T-cell (primary cell): ENCODE measurements around the gene PITPNM2. TPM values are rescaled to one million over a fixed set of nuclear protein-coding genes. Genes with fewer than 3 reads are reported as not detected.

Experiments
- ATAC-seq, 4 experiments: fragments of 200-7000 bp in 3 of 4; fragments of 150-1000 bp in 1 of 4; cut with Tn5 transposase; replicated peaks in 1 of 4; 1 replicate in 3 of 4; 2 replicates in 1 of 4; pipeline ENCODE4 v1.10.0; 2021; ENCODE audit warnings: moderate library complexity in 3 of 4, mild to moderate bottlenecking in 2 of 4, moderate number of reproducible peaks in 1 of 4
- CTCF ChIA-PET, 2 donors: fragments of 300-600 bp; sonication (Branson Sonifier 250); formaldehyde crosslinking; loops; one replicate each; lab custom pipeline; 2022; ENCODE audit warnings: antibody characterized with exemption in 2 of 2; lab: Charles Lee
- POLR2A ChIA-PET, 2 donors: fragments of 300-600 bp; sonication (Branson Sonifier 250); formaldehyde crosslinking; loops; one replicate each; lab custom pipeline; 2022; ENCODE audit warnings: antibody characterized with exemption in 2 of 2; lab: Charles Lee
- DNase-seq, 35 experiments: peaks; one replicate each; pipeline versions ENCODE4 v3.0.0 to v3.0.0-alpha.2; 2013 to 2023
- H3K27ac ChIP-seq: one replicate; pipeline ENCODE4 v1.5.1; 2013; ENCODE audit warnings: low read length
- H3K27me3 ChIP-seq, 2 experiments: replicated peaks in 1 of 2; 1 replicate in 1 of 2; 2 replicates in 1 of 2; pipeline versions ENCODE4 v1.6.1 to v1.7.0; 2013; ENCODE audit warnings: low read length in 1 of 2, mixed read lengths in 1 of 2; ENCODE audit not compliant: control insufficient read depth in 2 of 2, insufficient read depth in 2 of 2; ENCODE audit errors: extremely low read depth in 1 of 2
- H3K36me3 ChIP-seq, 2 donors: 1 replicate in 1 of 2; 2 replicates in 1 of 2; pipeline versions ENCODE4 v1.6.1 to v1.7.0; 2013; ENCODE audit warnings: low read length in 1 of 2; ENCODE audit not compliant: control insufficient read depth in 2 of 2, insufficient read depth in 1 of 2; ENCODE audit errors: extremely low read depth in 1 of 2
- H3K4me1 ChIP-seq, 2 experiments: 1 replicate in 1 of 2; 2 replicates in 1 of 2; pipeline versions ENCODE4 v1.6.1 to v1.7.0; 2013; ENCODE audit warnings: low read length in 2 of 2, mixed read lengths in 1 of 2; ENCODE audit not compliant: insufficient read depth in 2 of 2, control insufficient read depth in 1 of 2; ENCODE audit errors: extremely low read depth in 1 of 2
- H3K4me3 ChIP-seq, 2 donors: 1 replicate in 1 of 2; 2 replicates in 1 of 2; pipeline versions ENCODE4 v1.5.1 to v1.7.0; 2013; ENCODE audit warnings: mild to moderate bottlenecking in 2 of 2, low read length in 1 of 2, moderate library complexity in 1 of 2; ENCODE audit not compliant: control insufficient read depth in 1 of 2; ENCODE audit errors: extremely low read depth in 1 of 2
- H3K9me3 ChIP-seq: 2 replicates; pipeline ENCODE4 v1.7.0; 2013
- H3K27ac Mint-ChIP-seq, 2 donors: one replicate each; pipeline ENCODE4 v1.8.0; 2020 to 2021; ENCODE audit warnings: mild to moderate bottlenecking in 2 of 2, mixed read lengths in 2 of 2
- H3K27me3 Mint-ChIP-seq, 2 donors: one replicate each; pipeline ENCODE4 v1.8.0; 2021 to 2022; ENCODE audit warnings: mixed read lengths in 2 of 2
- H3K36me3 Mint-ChIP-seq: one replicate; pipeline ENCODE4 v1.8.0; 2021; ENCODE audit warnings: mixed read lengths
- H3K4me1 Mint-ChIP-seq, 3 donors: one replicate each; pipeline ENCODE4 v1.8.0; 2020 to 2022; ENCODE audit warnings: mixed read lengths in 3 of 3, mild to moderate bottlenecking in 1 of 3
- H3K4me3 Mint-ChIP-seq, 3 donors: one replicate each; pipeline ENCODE4 v1.8.0; 2020 to 2022; ENCODE audit warnings: mild to moderate bottlenecking in 3 of 3, mixed read lengths in 3 of 3, moderate library complexity in 3 of 3
- H3K9me3 Mint-ChIP-seq, 3 donors: one replicate each; pipeline ENCODE4 v1.8.0; 2020 to 2022; ENCODE audit warnings: mixed read lengths in 3 of 3
- WGBS: methylation state at CpG from one replicate; pipeline ENCODE4 v1.1.5; 2013; ENCODE audit warnings: missing lambda C conversion rate; ENCODE audit not compliant: insufficient coverage; 5-methylcytosine and 5-hydroxymethylcytosine counted together
- total RNA-seq, 35 experiments: library from RNA in 6 of 35; stranded (reverse) in 6 of 35; fragments of 120-200 nt in 1 of 35; gene quantifications; one replicate each; pipeline versions ENCODE4 v1.2.1 to v1.2.4 and lab custom pipeline; 2013 to 2026

Gene PITPNM2
- total RNA-seq, 5 donors from 2014 or later (not counting 1 experiment from before 2014, with no cell fraction given): 32.0 to 56.5 (median 34.8) TPM

GRCh38 chr12:123167329-123167728 is 16.4 kb upstream of the PITPNM2 start:
- no CpG with 5 or more reads among the region's 2 CpGs for WGBS
- no peaks in the 10 kb centered on the region for H3K4me1 ChIP-seq
- Mint-ChIP-seq H3K4me1 (peaks cover 0 to 4% (median 0%) of the 10 kb centered on the region in 3 donors), H3K4me3 (no peak overlapping the region), H3K27me3 (no peaks in the 10 kb centered on the region), H3K36me3 (peaks cover 41% of the 10 kb centered on the region), H3K27ac (no peak overlapping the region), H3K9me3 (no peaks in the 10 kb centered on the region)
- H3K27ac ChIP-seq: no peak overlapping the region
- H3K36me3 ChIP-seq: peaks cover 3 to 46% of the 10 kb centered on the region in 2 donors
- DNase-seq (no peak), ATAC-seq (no peak)
- H3K27me3 ChIP-seq: no peaks in the 10 kb centered on the region
- CTCF ChIA-PET: no interaction called here
- no peak overlapping the region for H3K4me3 ChIP-seq
- H3K9me3 ChIP-seq: no peaks in the 10 kb centered on the region
- POLR2A ChIA-PET: no interaction called here

DNA sequence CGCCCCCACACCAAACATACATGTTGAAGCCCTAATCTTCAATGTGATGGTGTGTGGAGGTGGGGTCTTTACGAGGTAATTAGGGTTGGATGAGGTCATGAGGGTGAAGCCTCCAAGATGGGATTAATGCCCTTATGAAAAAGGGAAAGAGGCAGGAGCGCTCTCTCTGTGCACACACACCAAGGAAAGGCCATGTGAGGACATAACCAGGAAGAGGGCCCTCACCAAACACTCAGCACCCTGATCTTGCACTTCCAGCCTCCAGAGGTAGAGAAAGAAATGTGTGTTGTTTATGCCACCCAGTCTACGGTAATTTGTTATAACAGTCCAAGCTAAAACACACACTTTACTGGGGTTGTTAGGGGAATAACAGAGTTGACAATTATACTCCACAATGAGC is 14.6 kb upstream of the PITPNM2 start:
- H3K27me3 ChIP-seq: no peaks in the 10 kb centered on the region
- no peak overlapping the region for H3K4me3 ChIP-seq
- CTCF ChIA-PET: interaction anchor here in 1 of 2 donors (0.7 to 1.3 kb wide), 2 partner anchors 72 to 681 kb away, joined by 3 to 4 read pairs; no protein-coding TSS in a partner anchor
- Mint-ChIP-seq H3K4me1 (peaks cover 0 to 4% (median 0%) of the 10 kb centered on the region in 3 donors), H3K27ac (no peak overlapping the region), H3K4me3 (no peak overlapping the region), H3K36me3 (peaks cover 41% of the 10 kb centered on the region), H3K27me3 (no peaks in the 10 kb centered on the region), H3K9me3 (no peaks in the 10 kb centered on the region)
- no peaks in the 10 kb centered on the region for H3K9me3 ChIP-seq
- H3K36me3 ChIP-seq: peaks cover 3 to 49% of the 10 kb centered on the region in 2 donors
- ATAC-seq: no peak
- POLR2A ChIA-PET: no interaction called here
- no peak overlapping the region for H3K27ac ChIP-seq
- no peak for DNase-seq
- WGBS: no CpG with 5 or more reads among the region's 4 CpGs
- no peaks in the 10 kb centered on the region for H3K4me1 ChIP-seq

- no peak for DNase-seq
- no peaks in the 10 kb centered on the region for H3K4me1 ChIP-seq
- Mint-ChIP-seq H3K27ac (no peak overlapping the region), H3K9me3 (no peaks in the 10 kb centered on the region), H3K4me1 (peaks cover 0 to 4% (median 0%) of the 10 kb centered on the region in 3 donors), H3K36me3 (peaks cover 43% of the 10 kb centered on the region), H3K27me3 (no peaks in the 10 kb centered on the region), H3K4me3 (no peak overlapping the region)
- no peak for ATAC-seq
- peaks cover 3 to 54% of the 10 kb centered on the region in 2 donors for H3K36me3 ChIP-seq
- H3K4me3 ChIP-seq: no peak overlapping the region
- WGBS: 96% methylated on average over 5 of the region's 9 CpGs
- POLR2A ChIA-PET: no interaction called here
- H3K27ac ChIP-seq: no peak overlapping the region
- H3K9me3 ChIP-seq: no peaks in the 10 kb centered on the region
- no peaks in the 10 kb centered on the region for H3K27me3 ChIP-seq
- CTCF ChIA-PET: interaction anchor here (0.6 to 1.3 kb wide), 4 partner anchors 10 to 735 kb away, joined by 3 to 6 read pairs (median 4); no protein-coding TSS in a partner anchor
These were observed 13.9 kb upstream of the PITPNM2 start for GRCh38 chr12:123164710-123165261.

DNA sequence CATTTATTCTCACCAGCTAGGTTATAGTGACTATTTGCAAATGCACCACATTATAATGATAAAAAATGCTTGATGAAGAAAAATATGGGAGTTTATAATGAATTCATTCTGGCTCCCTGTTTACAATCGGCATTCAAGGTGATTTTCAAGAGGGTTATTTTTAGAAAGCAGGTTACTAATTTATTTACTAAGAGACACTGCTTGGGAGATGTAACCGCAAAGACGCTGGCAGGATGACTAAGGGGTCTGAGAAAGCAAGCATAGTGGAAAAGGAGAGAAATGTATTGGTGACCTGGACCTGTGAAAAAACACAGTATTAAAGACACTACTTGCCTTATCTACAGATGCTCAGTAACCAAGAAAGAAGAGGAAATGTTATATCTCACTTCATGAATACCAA is 13.3 kb upstream of the PITPNM2 start:
- ChIA-PET CTCF (no interaction called here), POLR2A (no interaction called here)
- Mint-ChIP-seq H3K9me3 (no peaks in the 10 kb centered on the region), H3K27me3 (no peaks in the 10 kb centered on the region), H3K36me3 (peaks cover 43% of the 10 kb centered on the region), H3K4me1 (peaks cover 0 to 4% (median 0%) of the 10 kb centered on the region in 3 donors), H3K27ac (no peak overlapping the region), H3K4me3 (no peak overlapping the region)
- Histone ChIP-seq H3K4me1 (no peaks in the 10 kb centered on the region), H3K4me3 (no peak overlapping the region), H3K9me3 (no peaks in the 10 kb centered on the region), H3K27ac (no peak overlapping the region), H3K36me3 (peaks cover 3 to 56% of the 10 kb centered on the region in 2 donors), H3K27me3 (no peaks in the 10 kb centered on the region)
- DNase-seq: no peak
- no peak for ATAC-seq
- no CpG with 5 or more reads among the region's 3 CpGs for WGBS

DNA sequence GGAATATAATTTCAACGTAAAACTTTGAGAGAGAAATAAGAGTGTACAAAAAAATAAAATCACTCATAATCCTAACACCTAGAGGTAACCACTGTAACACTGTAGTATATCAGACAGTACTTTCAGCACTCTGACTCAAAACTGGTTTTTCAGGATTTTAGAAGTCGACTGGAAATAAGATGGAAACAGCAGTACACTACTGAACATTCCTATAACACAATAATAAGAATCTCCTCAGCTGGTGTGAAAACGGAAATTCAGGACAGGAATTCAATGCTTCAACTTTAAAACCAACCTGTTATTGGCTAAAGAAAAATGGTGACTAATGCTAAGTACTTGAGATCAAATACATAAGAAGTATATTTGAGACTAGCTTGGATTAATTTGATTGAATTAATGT is 12.3 kb upstream of the PITPNM2 start:
- H3K27ac Mint-ChIP-seq: peak overlapping the region in 1 of 2 donors; percentile 37
- DNase-seq (no peak), ATAC-seq (no peak)
- WGBS: no CpG with 5 or more reads among the region's 3 CpGs
- ChIA-PET CTCF (no interaction called here), POLR2A (interaction anchor here (0.5 to 0.7 kb wide), 3 partner anchors 61 to 112 kb away, joined by 3 read pairs; no protein-coding TSS in a partner anchor)
- H3K4me1 Mint-ChIP-seq: peaks cover 0 to 4% (median 0%) of the 10 kb centered on the region in 3 donors
- H3K9me3 Mint-ChIP-seq: no peaks in the 10 kb centered on the region
- H3K4me1 ChIP-seq: no peaks in the 10 kb centered on the region
- no peaks in the 10 kb centered on the region for H3K27me3 Mint-ChIP-seq
- no peak overlapping the region for H3K4me3 Mint-ChIP-seq
- peaks cover 43% of the 10 kb centered on the region for H3K36me3 Mint-ChIP-seq
- no peaks in the 10 kb centered on the region for H3K27me3 ChIP-seq
- no peak overlapping the region for H3K27ac ChIP-seq
- H3K36me3 ChIP-seq: peaks cover 3 to 57% of the 10 kb centered on the region in 2 donors
- H3K9me3 ChIP-seq: no peaks in the 10 kb centered on the region
- no peak overlapping the region for H3K4me3 ChIP-seq

DNA sequence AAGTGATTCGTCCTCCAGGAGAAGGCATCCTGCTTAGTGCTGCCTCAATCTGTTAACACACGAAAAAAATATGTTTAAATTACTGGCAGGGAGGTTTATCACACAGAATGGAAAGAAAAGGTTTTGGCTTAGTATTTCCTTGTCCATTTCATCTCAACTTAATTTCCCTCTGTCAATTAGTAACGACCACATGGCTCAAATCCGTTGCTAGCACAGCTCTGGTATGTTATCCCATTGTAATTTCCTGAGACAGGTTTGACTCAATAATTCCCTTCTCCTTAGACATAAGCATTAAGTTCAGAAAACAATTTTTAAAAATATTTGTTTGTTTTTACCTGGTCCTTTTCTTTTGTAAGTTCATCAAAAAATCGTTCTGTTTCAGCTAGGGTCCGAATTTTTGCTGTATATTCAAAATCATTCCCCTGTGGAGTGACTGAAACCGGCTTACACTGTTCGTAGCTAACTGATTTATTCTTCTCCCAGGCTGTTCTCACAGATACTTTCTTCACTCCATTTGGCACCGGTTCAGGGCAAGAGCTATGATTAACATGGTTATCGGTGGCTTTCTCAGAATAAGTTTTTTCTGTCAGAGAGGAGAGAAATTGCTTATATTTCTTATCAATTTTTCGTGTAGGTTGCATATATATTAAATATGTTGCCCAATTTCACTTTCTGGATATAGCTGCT is 10.1 kb upstream of the PITPNM2 start:
- Histone ChIP-seq H3K36me3 (peaks cover 0 to 46% of the 10 kb centered on the region in 2 donors), H3K27ac (no peak overlapping the region), H3K27me3 (no peaks in the 10 kb centered on the region), H3K4me3 (no peak overlapping the region), H3K4me1 (no peaks in the 10 kb centered on the region), H3K9me3 (no peaks in the 10 kb centered on the region)
- DNase-seq (no peak), ATAC-seq (no peak)
- no peak overlapping the region for H3K4me3 Mint-ChIP-seq
- peak overlapping the region in 1 of 2 donors; percentile 1 for H3K27ac Mint-ChIP-seq
- H3K4me1 Mint-ChIP-seq: no peaks in the 10 kb centered on the region
- H3K27me3 Mint-ChIP-seq: no peaks in the 10 kb centered on the region
- no CpG with 5 or more reads among the region's 11 CpGs for WGBS
- peaks cover 35% of the 10 kb centered on the region for H3K36me3 Mint-ChIP-seq
- H3K9me3 Mint-ChIP-seq: no peaks in the 10 kb centered on the region
- CTCF ChIA-PET: interaction anchor here in 1 of 2 donors (0.5 kb wide), 1 partner anchor 663 kb away, joined by 4 read pairs; no protein-coding TSS in a partner anchor
- POLR2A ChIA-PET: no interaction called here
